ENCODE results near the gene OPN1MW3.
"Not testable (repeated sequence)": the region's sequence is repeated elsewhere in the genome, so short reads cannot be mapped to it uniquely, and the experiment has no call there.

GRCh38 chrX:154247377-154248045 lies 9.9 kb upstream of the OPN1MW3 start:
- not testable (repeated sequence) for TF ChIP-seq EZH2 (IDR thresholded peaks at IDR 0.05; ENCODE audit: low read depth); CTCF (conservative IDR thresholded peaks at IDR 0.05)
